Heart left ventricle (tissue), 13 donors: Measurements from ENCODE around the gene CLN6.

Experiments
- CTCF ChIP-seq, 12 donors: fragments of 200-600 bp; sonication (generic) in 4 of 12; IDR thresholded peaks; one replicate each; pipeline versions ENCODE4 v1.5.0 to v1.8.0; 2018 to 2022; ENCODE audit warnings: antibody characterized with exemption in 12 of 12, mild to moderate bottlenecking in 5 of 12
- POLR2A ChIP-seq, 2 donors: fragments of 450-650 bp; IDR thresholded peaks; one replicate each; pipeline ENCODE4 v1.6.1; 2017; ENCODE audit warnings: antibody characterized with exemption in 2 of 2, mild to moderate bottlenecking in 2 of 2, moderate library complexity in 2 of 2
- donor health status: ischemic (EF 13 %, LVEDD 7.1; RV severe dilation, severe dysfunction).
- donor health status: DM: no; HTN: yes; CAD: no.
- donor health status: DM: no; HTN: no; CAD: no.
- donor health status: ischemic (EF 25% LVEDD 6.9; RV normal size, moderate dysfunction).
- donor health status: ischemic (EF 25% LVEDD 5.7; RV mildly dilated, moderate dysfunction).
- donor health status: ischemic (EF 35%, LVEDD 5.7; RV mildly dilated, moderate dysfunction).
- donor health status: nonischemic (EF 11% LVEDD 7.7; RV severe dilation, severe dysfunction).
- donor health status: DM: yes; HTN: yes; CAD: no.
- donor health status: PGD.
- donor health status: ischemic (EF 29% LVEDD 5.4; RV normal size, mild dysfunction).
- donor health status: nonischemic (EF 23%, LVEDD 6.1; RV moderate dilation, normal function).

- TF ChIP-seq CTCF (IDR thresholded peaks at IDR 0.05): no peak
- TF ChIP-seq POLR2A (IDR thresholded peaks at IDR 0.05): no peak
Observed at GRCh38 chr15:68276668-68277067, 47.1 kb upstream of the CLN6 start.
